Posterior cingulate gyrus (tissue), 11 donors: Measurements from ENCODE around the gene BAZ2B.
"Not testable (repeated sequence)": the region's sequence is repeated elsewhere in the genome, so short reads cannot be mapped to it uniquely, and the experiment has no call there.

ENCODE experiments used
- DNase-seq, 10 donors: peaks; one replicate each; pipeline versions ENCODE4 v3.0.0 to v3.0.0-alpha.2; 2020 to 2021; ENCODE audit warnings: mixed read lengths in 3 of 10
- intact Hi-C: fragments of 100-400 bp; cut with DNase I; formaldehyde crosslinking; loops from one replicate; pipeline ENCODE4 v1.15.1; 2023

BAZ2B gene

GRCh38 chr2:159616286-159616701, at the start of gene BAZ2B:
BAZ2B (minus strand) TSS chr2:159616548; CDS start chr2:159478719, 137,829 bp downstream.
- intact Hi-C loops, result loop anchor here (10.0 kb wide), 2 partner anchors 101 to 331 kb away; partner anchors contain the start of gene WDSUB1

GRCh38 chr2:159661286-159661685, 44.9 kb upstream of the BAZ2B start:
- intact Hi-C loops, result no loop called here
- no peak for DNase-seq

More at GRCh38 chr2:159616286-159616701, at the start of gene BAZ2B:
- DNase-seq, result peak in 1 of 10 donors; percentile 16

GRCh38 chr2:159658881-159659873, 42.8 kb upstream of the BAZ2B start:
- intact Hi-C loops, result no loop called here
- no peak for DNase-seq

- intact Hi-C loops, result no loop called here
- no peak for DNase-seq
These were observed 37.6 kb upstream of the BAZ2B start for GRCh38 chr2:159653962-159654361.

- intact Hi-C loops, result no loop called here
- DNase-seq, result no peak
These were observed 35.5 kb upstream of the BAZ2B start for GRCh38 chr2:159651884-159652283.

GRCh38 chr2:159650574-159650973, 34.2 kb upstream of the BAZ2B start:
- DNase-seq, result no peak
- intact Hi-C loops, result no loop called here

GRCh38 chr2:159648643-159649042, 32.3 kb upstream of the BAZ2B start:
- intact Hi-C loops, result no loop called here
- no peak for DNase-seq

GRCh38 chr2:159647667-159648066, 31.3 kb upstream of the BAZ2B start:
- no peak for DNase-seq
- intact Hi-C loops, result no loop called here

GRCh38 chr2:159640176-159640575, 23.8 kb upstream of the BAZ2B start:
- intact Hi-C loops, result no loop called here
- DNase-seq, result no peak

GRCh38 chr2:159639712-159640111, 23.4 kb upstream of the BAZ2B start:
- no peak for DNase-seq
- intact Hi-C loops, result no loop called here

- intact Hi-C loops, result no loop called here
These were observed 22.7 kb upstream of the BAZ2B start for GRCh38 chr2:159639071-159639470.

GRCh38 chr2:159637988-159638501, 21.7 kb upstream of the BAZ2B start:
- no peak for DNase-seq
- intact Hi-C loops, result no loop called here

More at GRCh38 chr2:159639071-159639470, 22.7 kb upstream of the BAZ2B start:
- DNase-seq, result no peak

GRCh38 chr2:159637240-159637639, 20.9 kb upstream of the BAZ2B start:
- intact Hi-C loops, result no loop called here
- no peak for DNase-seq

GRCh38 chr2:159635006-159635789, 18.9 kb upstream of the BAZ2B start:
- no peak for DNase-seq
- intact Hi-C loops, result no loop called here

GRCh38 chr2:159633219-159633618, 16.9 kb upstream of the BAZ2B start:
- intact Hi-C loops, result no loop called here
- DNase-seq, result no peak

GRCh38 chr2:159625628-159626027, 9.3 kb upstream of the BAZ2B start:
- intact Hi-C loops, DNase-seq: not testable (repeated sequence)

GRCh38 chr2:159623436-159623835, 7.1 kb upstream of the BAZ2B start:
- DNase-seq, result no peak
- intact Hi-C loops, result no loop called here

GRCh38 chr2:159622966-159623365, 6.6 kb upstream of the BAZ2B start:
- intact Hi-C loops, result no loop called here
- no peak for DNase-seq

- intact Hi-C loops, result no loop called here
- no peak for DNase-seq
These were observed 4.4 kb upstream of the BAZ2B start for GRCh38 chr2:159620796-159621195.

- intact Hi-C loops, result loop anchor here (10.0 kb wide), 2 partner anchors 103 to 333 kb away; partner anchors contain the start of gene WDSUB1
- no peak for DNase-seq
These were observed 1.3 kb upstream of the BAZ2B start for GRCh38 chr2:159617646-159618045.

GRCh38 chr2:159617100-159617499, 752 bp upstream of the BAZ2B start:
- intact Hi-C loops, result loop anchor here (10.0 kb wide), 2 partner anchors 102 to 332 kb away; partner anchors contain the start of gene WDSUB1

More at GRCh38 chr2:159617100-159617499, 752 bp upstream of the BAZ2B start:
- DNase-seq, result no peak
